HG03520 (cell line): ENCODE results near the gene MYEOV.

ENCODE experiments used
- ATAC-seq: cut with Tn5 transposase; IDR thresholded peaks from one replicate; pipeline ENCODE4 v1.9.1; 2021; ENCODE audit warnings: mild to moderate bottlenecking, moderate library complexity; ENCODE audit not compliant: unreplicated experiment

Gene MYEOV

GRCh38 chr11:69314555-69314954 lies 20.6 kb downstream of the MYEOV start:
- no peak for ATAC-seq

- ATAC-seq = no peak
Measured at GRCh38 chr11:69316956-69317355, 23.0 kb downstream of the MYEOV start.

- ATAC-seq = no peak
Measured at GRCh38 chr11:69317401-69318092, 23.6 kb downstream of the MYEOV start.

GRCh38 chr11:69318093-69318420 lies 24.1 kb downstream of the MYEOV start:
- no peak for ATAC-seq

- no peak for ATAC-seq
Measured at GRCh38 chr11:69319255-69320106, 25.5 kb downstream of the MYEOV start.

GRCh38 chr11:69320326-69320725 lies 26.4 kb downstream of the MYEOV start:
- ATAC-seq = no peak

GRCh38 chr11:69320756-69321741 lies 27.1 kb downstream of the MYEOV start:
- ATAC-seq = no peak

- no peak for ATAC-seq
Measured at GRCh38 chr11:69321877-69322361, 28.0 kb downstream of the MYEOV start.

- no peak for ATAC-seq
Measured at GRCh38 chr11:69325446-69325845, 31.5 kb downstream of the MYEOV start.

GRCh38 chr11:69326622-69327219 lies 32.8 kb downstream of the MYEOV start:
- ATAC-seq = no peak

- ATAC-seq = no peak
Measured at GRCh38 chr11:69327741-69328191, 33.8 kb downstream of the MYEOV start.

GRCh38 chr11:69328231-69328630 lies 34.3 kb downstream of the MYEOV start:
- ATAC-seq = no peak

GRCh38 chr11:69329581-69329980 lies 35.6 kb downstream of the MYEOV start:
- no peak for ATAC-seq

- ATAC-seq = no peak
Measured at GRCh38 chr11:69330330-69330729, 36.4 kb downstream of the MYEOV start.

GRCh38 chr11:69333149-69333710 lies 39.3 kb downstream of the MYEOV start:
- ATAC-seq = no peak

GRCh38 chr11:69333879-69334278 lies 39.9 kb downstream of the MYEOV start:
- no peak for ATAC-seq

- no peak for ATAC-seq
Measured at GRCh38 chr11:69335007-69335780, 41.2 kb downstream of the MYEOV start.

- ATAC-seq = no peak
Measured at GRCh38 chr11:69335781-69336405, 41.9 kb downstream of the MYEOV start.

GRCh38 chr11:69337211-69337721 lies 43.3 kb downstream of the MYEOV start:
- ATAC-seq = peak; percentile 65
